SU-DHL-6 (cell line): ENCODE results near the gene EBI3.

ENCODE experiments used
- H2AFZ ChIP-seq: fragments of 200-600 bp; sonication (generic); 2 replicates; pipeline ENCODE4 v1.6.1; 2014; ENCODE audit warnings: low read depth, mild to moderate bottlenecking, moderate library complexity, mixed read lengths, antibody characterized with exemption, low read length; ENCODE audit not compliant: severe bottlenecking
- H3F3A ChIP-seq: fragments of 200-600 bp; shearing (Covaris generic); 2 replicates; pipeline ENCODE4 v1.6.0; 2016; ENCODE audit warnings: antibody characterized with exemption, mild to moderate bottlenecking; ENCODE audit not compliant: insufficient read depth
- H3K27ac ChIP-seq: fragments of 200-600 bp; sonication (generic); 2 replicates; pipeline ENCODE4 v1.5.1; 2016; ENCODE audit warnings: low read depth, mild to moderate bottlenecking, low read length, moderate library complexity, mixed read lengths
- H3K27me3 ChIP-seq: fragments of 200-600 bp; sonication (generic), shearing (Covaris generic); 2 replicates; pipeline ENCODE4 v1.6.0; 2014; ENCODE audit warnings: mild to moderate bottlenecking, low read length
- H3K36me3 ChIP-seq: fragments of 200-600 bp; sonication (generic); 2 replicates; pipeline ENCODE4 v1.6.1; 2014; ENCODE audit warnings: mild to moderate bottlenecking, low read length, mixed read lengths
- H3K4me2 ChIP-seq: fragments of 300-600, 200-600 bp; shearing (Covaris generic), sonication (generic); 2 replicates; pipeline ENCODE4 v1.6.0; 2014; ENCODE audit warnings: low read length, low read depth, mild to moderate bottlenecking; ENCODE audit not compliant: poor library complexity, severe bottlenecking
- H3K4me3 ChIP-seq: fragments of 200-600 bp; sonication (generic); 2 replicates; pipeline ENCODE4 v1.5.1; 2014; ENCODE audit warnings: antibody characterized with exemption, low read length, mild to moderate bottlenecking, mixed read lengths; ENCODE audit not compliant: insufficient read depth, poor library complexity, severe bottlenecking
- H3K79me2 ChIP-seq: fragments of 200-600 bp; sonication (generic); 2 replicates; pipeline ENCODE4 v1.6.1; 2014; ENCODE audit warnings: mild to moderate bottlenecking, low read length, moderate library complexity; ENCODE audit not compliant: insufficient read depth
- H3K9ac ChIP-seq: fragments of 200-600 bp; sonication (generic); 2 replicates; pipeline ENCODE4 v1.7.0; 2014; ENCODE audit warnings: mild to moderate bottlenecking, low read length
- H3K9me2 ChIP-seq: fragments of 200-600 bp; sonication (generic); replicated peaks from 2 replicates; pipeline ENCODE4 v1.6.1; 2014; ENCODE audit warnings: low read length; ENCODE audit not compliant: insufficient read depth
- H3K9me3 ChIP-seq: fragments of 200-600 bp; sonication (generic); 2 replicates; pipeline ENCODE4 v1.6.1; 2014; ENCODE audit warnings: low read length, mixed read lengths; ENCODE audit not compliant: insufficient read depth
- H4K20me1 ChIP-seq: fragments of 200-600 bp; sonication (generic); 2 replicates; pipeline ENCODE4 v1.6.1; 2014; ENCODE audit warnings: low read depth, mild to moderate bottlenecking, antibody characterized with exemption, low read length, moderate library complexity, mixed read lengths
- EZH2phosphoT487 ChIP-seq: fragments of 200-600 bp; sonication (generic), shearing (Covaris generic); conservative IDR thresholded peaks from 2 replicates; pipeline ENCODE4 v1.6.1; 2018; ENCODE audit warnings: mild to moderate bottlenecking, antibody characterized with exemption, low read length, moderate library complexity, mixed read lengths
- TF ChIP-seq, protein P1 (sequence below): fragments of 200-600 bp; sonication (generic); IDR thresholded peaks from one replicate; pipeline ENCODE4 v1.5.1; 2017; ENCODE audit warnings: antibody characterized with exemption, mild to moderate bottlenecking, low read length, moderate library complexity; ENCODE audit not compliant: insufficient read depth, poor library complexity, severe bottlenecking

EBI3 gene

GRCh38 chr19:4229179-4229931, at the start of gene EBI3:
EBI3 (plus strand) TSS chr19:4229523; CDS start chr19:4229551, 28 bp downstream.
- Histone ChIP-seq H3K9me3 (no peaks in the 10 kb centered on the region), H4K20me1 (no peaks in the 10 kb centered on the region), H3K4me3 (no peak within 1 kb of the TSS), H3K9ac (no peak within 1 kb of the TSS), H3F3A (no peaks in the 10 kb centered on the region), H3K27me3 (no peaks in the 10 kb centered on the region), H3K79me2 (no peaks in the 10 kb centered on the region), H3K9me2 (no peaks in the 10 kb centered on the region), H2AFZ (no peak within 1 kb of the TSS), H3K27ac (no peak within 1 kb of the TSS), H3K36me3 (no peaks in the 10 kb centered on the region), H3K4me2 (no peak within 1 kb of the TSS)
- TF ChIP-seq, protein P1, sequence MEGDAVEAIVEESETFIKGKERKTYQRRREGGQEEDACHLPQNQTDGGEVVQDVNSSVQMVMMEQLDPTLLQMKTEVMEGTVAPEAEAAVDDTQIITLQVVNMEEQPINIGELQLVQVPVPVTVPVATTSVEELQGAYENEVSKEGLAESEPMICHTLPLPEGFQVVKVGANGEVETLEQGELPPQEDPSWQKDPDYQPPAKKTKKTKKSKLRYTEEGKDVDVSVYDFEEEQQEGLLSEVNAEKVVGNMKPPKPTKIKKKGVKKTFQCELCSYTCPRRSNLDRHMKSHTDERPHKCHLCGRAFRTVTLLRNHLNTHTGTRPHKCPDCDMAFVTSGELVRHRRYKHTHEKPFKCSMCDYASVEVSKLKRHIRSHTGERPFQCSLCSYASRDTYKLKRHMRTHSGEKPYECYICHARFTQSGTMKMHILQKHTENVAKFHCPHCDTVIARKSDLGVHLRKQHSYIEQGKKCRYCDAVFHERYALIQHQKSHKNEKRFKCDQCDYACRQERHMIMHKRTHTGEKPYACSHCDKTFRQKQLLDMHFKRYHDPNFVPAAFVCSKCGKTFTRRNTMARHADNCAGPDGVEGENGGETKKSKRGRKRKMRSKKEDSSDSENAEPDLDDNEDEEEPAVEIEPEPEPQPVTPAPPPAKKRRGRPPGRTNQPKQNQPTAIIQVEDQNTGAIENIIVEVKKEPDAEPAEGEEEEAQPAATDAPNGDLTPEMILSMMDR = no peak
- no peak for TF ChIP-seq EZH2phosphoT487

DNA sequence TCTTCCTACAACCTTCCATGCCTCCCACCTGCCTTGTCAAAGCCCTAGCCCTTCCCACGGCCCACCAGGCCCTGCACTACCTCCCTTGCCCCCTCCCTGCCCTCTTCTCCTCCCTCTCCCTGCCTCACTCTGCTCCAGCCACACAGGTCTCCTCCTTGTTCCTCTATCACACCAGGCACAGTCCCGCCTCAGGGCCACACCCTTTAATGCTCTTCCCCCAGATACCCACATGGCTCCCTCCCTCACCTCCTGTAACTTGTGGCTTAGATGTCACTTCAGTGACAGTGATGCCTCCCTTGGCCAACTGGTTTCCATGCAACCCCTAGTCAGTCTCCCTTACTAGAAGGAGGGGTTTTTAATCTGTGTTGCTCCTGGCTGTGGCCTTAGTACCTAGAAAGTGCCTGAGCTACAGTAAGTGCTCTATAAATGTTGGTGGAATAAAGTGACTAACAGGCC, 48.2 kb upstream of the EBI3 start:
- no peak overlapping the region for H2AFZ ChIP-seq
- peak overlapping the region; percentile 72 for H3K4me3 ChIP-seq
- no peaks in the 10 kb centered on the region for H3K9me3 ChIP-seq
- no peaks in the 10 kb centered on the region for H4K20me1 ChIP-seq
- TF ChIP-seq EZH2phosphoT487 = no peak
- TF ChIP-seq, protein P1 = no peak
- no peaks in the 10 kb centered on the region for H3K27me3 ChIP-seq
- H3F3A ChIP-seq = peaks cover 4% of the 10 kb centered on the region; the same call in 1 of the 2 replicates
- H3K36me3 ChIP-seq = no peaks in the 10 kb centered on the region
- H3K9ac ChIP-seq = peak overlapping the region; percentile 73
- H3K27ac ChIP-seq = peak overlapping the region; percentile 29; the same call in 1 of the 2 replicates
- peak overlapping the region; percentile 100 for H3K4me2 ChIP-seq
- H3K9me2 ChIP-seq = no peaks in the 10 kb centered on the region
- H3K79me2 ChIP-seq = 0 out of 2 replicates have a peak, but pooled peaks cover 6% of the 10 kb centered on the region

GRCh38 chr19:4182084-4182810, 47.1 kb upstream of the EBI3 start, which contains the start of the genes ANKRD24 and SIRT6:
ANKRD24 (plus strand) TSS chr19:4182689; CDS start chr19:4186426, 3,737 bp downstream.
SIRT6 (minus strand) TSS chr19:4182563; CDS start chr19:4182539, 24 bp downstream.
- peak within 1 kb of the TSS; percentile 53 for H3K27ac ChIP-seq
- 0 out of 2 replicates have a peak, but pooled peaks cover 6% of the 10 kb centered on the region for H3K79me2 ChIP-seq
- TF ChIP-seq, protein P1 = no peak
- TF ChIP-seq EZH2phosphoT487 = no peak
- H3K27me3 ChIP-seq = no peaks in the 10 kb centered on the region
- H3K9ac ChIP-seq = peak within 1 kb of the TSS; percentile 73
- H3K9me2 ChIP-seq = no peaks in the 10 kb centered on the region
- peak within 1 kb of the TSS; percentile 100 for H3K4me2 ChIP-seq
- peak within 1 kb of the TSS; percentile 72 for H3K4me3 ChIP-seq
- H3K9me3 ChIP-seq = no peaks in the 10 kb centered on the region
- H2AFZ ChIP-seq = peak within 1 kb of the TSS; percentile 75
- H4K20me1 ChIP-seq = no peaks in the 10 kb centered on the region
- no peaks in the 10 kb centered on the region for H3K36me3 ChIP-seq
- peaks cover 4% of the 10 kb centered on the region; the same call in 1 of the 2 replicates for H3F3A ChIP-seq
